Ovary (tissue), 9 donors: ENCODE results near the gene PTGER2. TPM values are rescaled to one million over a fixed set of nuclear protein-coding genes. Genes with fewer than 3 reads are reported as not detected.

Source experiments
- DNase-seq, 5 donors: peaks; one replicate each; pipeline ENCODE4 v3.0.0-alpha.2; 2019 to 2020
- H3K27ac ChIP-seq, 2 donors: fragments of 200-600 bp; one replicate each; pipeline versions ENCODE4 v1.5.1 to v1.8.0; 2019 to 2022
- H3K27me3 ChIP-seq: fragments of 200-600 bp; one replicate; pipeline ENCODE4 v1.8.0; 2022
- H3K36me3 ChIP-seq: fragments of 200-600 bp; sonication (generic); one replicate; pipeline ENCODE4 v1.5.1; 2019
- H3K4me1 ChIP-seq: one replicate; pipeline ENCODE4 v1.8.1; 2013; ENCODE audit warnings: mild to moderate bottlenecking, moderate library complexity; ENCODE audit not compliant: insufficient read depth
- H3K4me3 ChIP-seq: fragments of 200-600 bp; sonication (generic); one replicate; pipeline ENCODE4 v1.5.1; 2017
- H3K9me3 ChIP-seq, 2 donors: fragments of 200-600 bp in 1 of 2; sonication (generic) in 1 of 2; one replicate each; pipeline versions ENCODE4 v1.5.1 to v1.8.1; 2013 to 2019; ENCODE audit warnings: mild to moderate bottlenecking in 1 of 2, moderate library complexity in 1 of 2
- CTCF ChIP-seq, 3 donors: fragments of 450-650 bp in 2 of 3; fragments of 200-600 bp in 1 of 3; IDR thresholded peaks; one replicate each; pipeline versions ENCODE4 v1.5.1 to v1.8.0; 2016 to 2022; ENCODE audit warnings: antibody characterized with exemption in 3 of 3, mild to moderate bottlenecking in 1 of 3
- EP300 ChIP-seq: sonication (generic); formaldehyde crosslinking; IDR thresholded peaks from one replicate; pipeline ENCODE4 v1.6.1; 2017; ENCODE audit warnings: antibody characterized with exemption
- POLR2A ChIP-seq: fragments of 450-650 bp; IDR thresholded peaks from one replicate; pipeline ENCODE4 v1.6.1; 2017; ENCODE audit warnings: antibody characterized with exemption, mild to moderate bottlenecking, moderate library complexity
- WGBS, 3 donors: extraction: QIAGEN DNeasy Blood & Tissue Kit in 1 of 3; methylation state at CpG; one replicate each; pipeline versions ENCODE4 v1.1.5 to v1.1.7; 2013 to 2017; 5-methylcytosine and 5-hydroxymethylcytosine counted together
- intact Hi-C, 4 donors: fragments of 100-400 bp; cut with DNase I; formaldehyde crosslinking; loops; one replicate each; pipeline versions ENCODE4 v1.11.0 to v1.15.1; 2022 to 2023
- polyA plus RNA-seq, 2 donors: library from polyadenylated mRNA; stranded (reverse); fragments of 200-250 nt in 1 of 2; fragments of 350-450 nt in 1 of 2; fragmentation: Illumina TruSeq in 1 of 2; extraction: RNeasy Lipid Tissue Mini Kit (QIAGEN cat#74804) in 1 of 2; gene quantifications; one replicate each; pipeline ENCODE4 v1.2.3, GENCODE V29; 2013 to 2014
- total RNA-seq, 7 donors: library from RNA; depleted of rRNA in 2 of 7; stranded (reverse); fragments of >200 nt in 2 of 7; fragmentation: NEBNext Ultra II Directional in 3 of 7; extraction: Animal tissue kit (Norgen Biotek cat#: 25700) in 3 of 7; gene quantifications; one replicate each; pipeline versions ENCODE4 v1.1.0 to v1.2.4, GENCODE V29; 2016 to 2023
- donor health status: DM: no; HTN: no; CAD: no; lungs with moderate emphysema.
- donor health status: DM: no; HTN: no; CAD: no.
- donor health status: Bipolar disorder and iron deficiency.
- donor health status: DM: yes; HTN: yes; CAD: no.
- donor health status: DM: no; HTN: no; CAD: no.
- donor health status: DM: yes; HTN: yes; CAD: no.

The PTGER2 gene
- total and polyA plus RNA-seq, 9 donors, result 0.86 to 15.6 (median 6.4) TPM

DNA sequence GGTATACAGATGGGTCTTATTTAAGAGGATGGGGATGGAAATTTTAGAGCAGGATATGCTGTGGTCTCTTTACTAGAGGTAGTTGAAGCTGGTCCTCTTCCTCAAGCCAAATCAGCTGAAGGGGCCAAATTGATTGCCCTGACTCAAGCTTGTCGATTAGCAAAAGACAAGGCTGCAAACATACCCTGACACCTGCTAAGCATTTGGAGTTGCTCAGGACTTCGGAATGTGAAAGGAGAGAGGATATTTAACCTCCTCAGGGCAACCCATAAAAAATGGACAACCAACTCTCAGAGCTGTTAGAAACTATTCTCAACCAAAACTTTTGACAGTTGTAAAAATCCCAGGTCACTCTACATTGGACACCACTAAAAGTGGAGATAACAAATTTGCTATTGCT is 31.0 kb upstream of the PTGER2 start:
- WGBS, 3 donors, result 56 to 72% (median 69%) methylated on average over 2 of the region's 2 CpGs
- intact Hi-C loops, result no loop called here

GRCh38 chr14:52286661-52287649 is 27.2 kb upstream of the PTGER2 start:
- H3K27ac ChIP-seq, result no peak overlapping the region
- H3K4me3 ChIP-seq, result no peak overlapping the region
- no peak for TF ChIP-seq POLR2A
- TF ChIP-seq CTCF (IDR thresholded peaks at IDR 0.05), result no peak
- no peak for TF ChIP-seq EP300
- H3K4me1 ChIP-seq, result no peaks in the 10 kb centered on the region
- DNase-seq, result no peak
- H3K36me3 ChIP-seq, result no peaks in the 10 kb centered on the region
- intact Hi-C loops, result no loop called here
- WGBS, 3 donors, result 69 to 80% (median 72%) methylated on average over 4 of the region's 4 CpGs
- no peaks in the 10 kb centered on the region for H3K27me3 ChIP-seq
- H3K9me3 ChIP-seq, result no peaks in the 10 kb centered on the region

More for the DNA sequence above, 31.0 kb upstream of the PTGER2 start:
- Histone ChIP-seq H3K9me3 (no peaks in the 10 kb centered on the region), H3K27me3 (no peaks in the 10 kb centered on the region), H3K36me3 (no peaks in the 10 kb centered on the region), H3K4me1 (no peaks in the 10 kb centered on the region), H3K27ac (no peak overlapping the region), H3K4me3 (no peak overlapping the region)
- no peak for DNase-seq
- TF ChIP-seq POLR2A, result no peak
- TF ChIP-seq CTCF (IDR thresholded peaks at IDR 0.05), result no peak
- TF ChIP-seq EP300, result no peak

GRCh38 chr14:52296378-52296777 is 17.7 kb upstream of the PTGER2 start:
- WGBS, 3 donors, result 85 to 96% (median 94%) methylated on average over 2 of the region's 2 CpGs
- no peak overlapping the region for H3K4me3 ChIP-seq
- TF ChIP-seq CTCF (IDR thresholded peaks at IDR 0.05) (no peak), EP300 (no peak), POLR2A (no peak)
- H3K27ac ChIP-seq, result no peak overlapping the region
- DNase-seq, result no peak
- no peaks in the 10 kb centered on the region for H3K4me1 ChIP-seq
- H3K27me3 ChIP-seq, result no peaks in the 10 kb centered on the region
- intact Hi-C loops, result loop anchor here in 2 of 4 donors (10.0 kb wide), 1 partner anchor 178 kb away; no protein-coding TSS in a partner anchor
- H3K9me3 ChIP-seq, result no peaks in the 10 kb centered on the region
- no peaks in the 10 kb centered on the region for H3K36me3 ChIP-seq

DNA sequence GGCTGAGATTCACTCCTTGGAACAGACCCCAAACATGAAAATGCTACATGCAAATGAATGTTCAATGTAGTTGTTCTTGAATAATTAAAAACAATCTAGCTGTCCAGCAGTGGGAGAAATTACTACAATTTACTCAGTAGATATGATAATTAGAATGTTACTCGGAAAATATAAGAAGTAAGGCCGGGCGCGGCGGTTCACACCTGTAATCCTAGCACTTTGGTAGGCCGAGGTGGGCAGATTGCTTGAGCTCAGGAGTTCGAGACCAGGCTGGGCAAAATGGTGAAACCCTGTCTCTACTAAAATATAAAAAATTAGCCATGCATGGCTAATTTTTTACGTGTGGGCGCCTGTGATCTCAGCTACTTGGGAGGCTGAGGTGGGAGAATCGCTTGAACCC is 15.3 kb upstream of the PTGER2 start:
- intact Hi-C loops, result loop anchor here in 2 of 4 donors (10.0 kb wide), 1 partner anchor 176 kb away; no protein-coding TSS in a partner anchor
- WGBS, 3 donors, result 93 to 95% (median 94%) methylated on average over 10 of the region's 10 CpGs
- no peak for DNase-seq
- no peak overlapping the region for H3K27ac ChIP-seq
- no peaks in the 10 kb centered on the region for H3K27me3 ChIP-seq
- H3K4me1 ChIP-seq, result no peaks in the 10 kb centered on the region
- TF ChIP-seq EP300 (no peak), POLR2A (no peak), CTCF (IDR thresholded peaks at IDR 0.05) (no peak)
- no peaks in the 10 kb centered on the region for H3K36me3 ChIP-seq
- H3K9me3 ChIP-seq, result no peaks in the 10 kb centered on the region
- no peak overlapping the region for H3K4me3 ChIP-seq
